A549 (cell line): ENCODE results near the gene TRAF3.

Experiments
- CTCF ChIP-seq: fragments of >200 bp; sonication (Bioruptor Twin); formaldehyde crosslinking; IDR thresholded peaks from 3 replicates; pipeline ENCODE4 v1.5.1; 2016
- EHMT2 ChIP-seq: fragments of 200-600 bp; sonication (generic); IDR thresholded peaks from 2 replicates; pipeline ENCODE4 v1.6.1; 2016; ENCODE audit warnings: antibody characterized with exemption, low read depth, mild to moderate bottlenecking, moderate library complexity
- ESRRA ChIP-seq: fragments of 150-350 bp; IDR thresholded peaks from 2 replicates; pipeline ENCODE4 v1.6.1; 2014; ENCODE audit warnings: mild to moderate bottlenecking, low read length, borderline replicate concordance
- MAFK ChIP-seq: fragments of 450-650 bp; IDR thresholded peaks from 2 replicates; pipeline ENCODE4 v1.6.1; 2014; ENCODE audit not compliant: partially characterized antibody
- POLR2A ChIP-seq: IDR thresholded peaks from 2 replicates; pipeline ENCODE4 v1.6.1; 2012; ENCODE audit warnings: mild to moderate bottlenecking, low read length
- REST ChIP-seq: fragments of 200-600 bp; sonication (generic); IDR thresholded peaks from 2 replicates; pipeline ENCODE4 v1.6.1; 2016; ENCODE audit warnings: antibody characterized with exemption, mild to moderate bottlenecking, moderate library complexity

GRCh38 chr14:102757646-102758045 lies 19.6 kb upstream of the TRAF3 start:
- TF ChIP-seq CTCF (no peak), REST (no peak), MAFK (no peak), ESRRA (no peak), POLR2A (no peak), EHMT2 (no peak)
